PC-9 (cell line): ENCODE results near the gene PSME1.

Experiments used
- EZH2 ChIP-seq: fragments of 200-600 bp; sonication (generic); IDR thresholded peaks from 2 replicates; pipeline ENCODE4 v1.8.0; 2017; ENCODE audit warnings: antibody characterized with exemption, low read depth
- TF ChIP-seq, protein P1 (sequence below): fragments of 200-600 bp; sonication (generic); conservative IDR thresholded peaks from 2 replicates; pipeline ENCODE4 v1.6.1; 2017; ENCODE audit warnings: mixed run types, antibody characterized with exemption, mild to moderate bottlenecking, moderate library complexity

DNA sequence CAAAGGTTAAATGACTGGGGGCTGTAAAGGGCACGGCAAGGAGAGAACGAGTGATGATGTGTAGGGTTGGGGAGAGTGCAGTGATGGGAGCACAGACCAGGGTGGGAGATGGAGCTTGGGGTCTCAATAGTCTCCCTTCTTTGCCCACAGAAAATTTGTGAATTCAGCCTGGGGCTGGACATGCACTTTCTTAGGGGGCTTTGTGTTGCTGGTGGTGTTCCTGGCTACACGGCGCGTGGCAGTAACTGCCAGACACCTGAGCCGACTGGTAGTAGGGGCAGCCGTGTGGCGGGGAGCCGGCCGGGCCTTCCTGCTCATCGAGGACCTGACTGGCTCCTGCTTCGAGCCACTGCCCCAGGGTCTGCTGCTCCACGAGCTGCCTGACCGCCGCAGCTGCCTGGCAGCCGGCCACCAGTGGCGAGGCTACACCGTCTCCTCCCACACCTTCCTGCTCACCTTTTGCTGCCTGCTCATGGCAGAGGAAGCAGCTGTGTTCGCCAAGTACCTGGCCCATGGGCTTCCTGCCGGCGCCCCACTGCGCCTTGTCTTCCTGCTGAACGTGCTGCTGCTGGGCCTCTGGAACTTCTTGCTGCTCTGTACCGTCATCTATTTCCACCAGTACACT lies 3.8 kb upstream of the PSME1 start:
- TF ChIP-seq, protein P1, sequence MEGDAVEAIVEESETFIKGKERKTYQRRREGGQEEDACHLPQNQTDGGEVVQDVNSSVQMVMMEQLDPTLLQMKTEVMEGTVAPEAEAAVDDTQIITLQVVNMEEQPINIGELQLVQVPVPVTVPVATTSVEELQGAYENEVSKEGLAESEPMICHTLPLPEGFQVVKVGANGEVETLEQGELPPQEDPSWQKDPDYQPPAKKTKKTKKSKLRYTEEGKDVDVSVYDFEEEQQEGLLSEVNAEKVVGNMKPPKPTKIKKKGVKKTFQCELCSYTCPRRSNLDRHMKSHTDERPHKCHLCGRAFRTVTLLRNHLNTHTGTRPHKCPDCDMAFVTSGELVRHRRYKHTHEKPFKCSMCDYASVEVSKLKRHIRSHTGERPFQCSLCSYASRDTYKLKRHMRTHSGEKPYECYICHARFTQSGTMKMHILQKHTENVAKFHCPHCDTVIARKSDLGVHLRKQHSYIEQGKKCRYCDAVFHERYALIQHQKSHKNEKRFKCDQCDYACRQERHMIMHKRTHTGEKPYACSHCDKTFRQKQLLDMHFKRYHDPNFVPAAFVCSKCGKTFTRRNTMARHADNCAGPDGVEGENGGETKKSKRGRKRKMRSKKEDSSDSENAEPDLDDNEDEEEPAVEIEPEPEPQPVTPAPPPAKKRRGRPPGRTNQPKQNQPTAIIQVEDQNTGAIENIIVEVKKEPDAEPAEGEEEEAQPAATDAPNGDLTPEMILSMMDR: no peak
- TF ChIP-seq EZH2: no peak
